ENCODE results near the gene EPS8. TPM values are rescaled to one million over a fixed set of nuclear protein-coding genes. Genes with fewer than 3 reads are reported as not detected.
A peak's percentile ranks its signal among the peaks of the same experiment; 100 is the strongest.

EPS8 gene
- total RNA-seq (2014; rRNA removed; shearing (Covaris generic); ENCODE audit: low replicate concordance): 75.6 and 133 TPM in 2 replicates

DNA sequence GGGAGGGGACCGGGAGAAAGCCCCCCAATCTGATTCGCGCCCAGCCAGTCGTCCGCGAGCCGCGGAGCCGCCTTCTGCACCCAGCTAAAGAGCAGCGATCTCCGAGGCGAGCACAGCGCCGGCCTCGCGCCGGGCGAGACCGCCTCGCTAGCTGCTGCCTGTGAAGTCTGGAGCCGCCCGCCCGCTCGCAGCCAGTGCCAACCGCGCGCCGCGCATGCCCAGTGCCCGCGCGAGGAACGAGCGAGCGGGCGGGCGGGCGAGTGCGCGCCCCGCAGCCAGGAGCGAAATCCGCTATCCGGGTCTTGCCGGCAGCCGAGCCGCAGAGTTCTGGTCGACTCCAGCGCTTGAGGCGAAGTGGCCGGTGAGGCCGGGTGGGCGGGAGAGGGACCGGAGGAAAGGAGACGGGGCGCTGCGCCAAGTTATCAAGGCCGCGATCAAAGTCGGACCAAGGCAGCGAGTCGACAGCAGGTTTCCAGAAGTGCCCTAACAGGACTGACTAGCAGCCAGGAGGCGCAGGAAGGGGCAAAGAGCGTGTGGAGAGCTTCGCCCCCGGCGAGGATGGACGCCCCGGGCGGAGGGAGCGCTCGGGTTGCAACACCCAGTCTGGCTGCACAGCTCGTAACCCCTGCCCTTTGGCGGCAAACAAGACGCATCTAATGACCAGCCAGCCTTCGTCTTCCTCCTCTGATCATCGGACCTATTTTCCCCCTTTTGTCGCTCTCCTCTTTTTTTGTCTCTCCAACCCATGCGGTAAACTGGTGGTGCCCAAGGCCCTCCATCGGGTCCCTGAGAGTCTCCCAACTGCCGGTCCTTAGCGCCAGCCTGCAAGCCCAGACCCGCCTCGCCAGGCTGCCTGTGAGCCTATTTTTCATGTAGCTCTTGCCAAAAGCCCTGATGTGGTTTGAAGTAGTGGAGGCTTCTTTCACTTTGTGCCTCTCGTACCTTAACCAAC, at the start of gene EPS8:
Gene EPS8 (minus strand): TSS at position 169 of the 952 bp plus-strand sequence. CDS start 106,437 bp downstream, outside the sequence.
- peak; percentile 92 for DNase-seq (ENCODE audit: low read depth)
- in situ Hi-C loops (cut with HindIII; ENCODE audit: low pct_unique_long_range_greater_than_20kb, low sequenced_read_pairs): no loop called here

DNA sequence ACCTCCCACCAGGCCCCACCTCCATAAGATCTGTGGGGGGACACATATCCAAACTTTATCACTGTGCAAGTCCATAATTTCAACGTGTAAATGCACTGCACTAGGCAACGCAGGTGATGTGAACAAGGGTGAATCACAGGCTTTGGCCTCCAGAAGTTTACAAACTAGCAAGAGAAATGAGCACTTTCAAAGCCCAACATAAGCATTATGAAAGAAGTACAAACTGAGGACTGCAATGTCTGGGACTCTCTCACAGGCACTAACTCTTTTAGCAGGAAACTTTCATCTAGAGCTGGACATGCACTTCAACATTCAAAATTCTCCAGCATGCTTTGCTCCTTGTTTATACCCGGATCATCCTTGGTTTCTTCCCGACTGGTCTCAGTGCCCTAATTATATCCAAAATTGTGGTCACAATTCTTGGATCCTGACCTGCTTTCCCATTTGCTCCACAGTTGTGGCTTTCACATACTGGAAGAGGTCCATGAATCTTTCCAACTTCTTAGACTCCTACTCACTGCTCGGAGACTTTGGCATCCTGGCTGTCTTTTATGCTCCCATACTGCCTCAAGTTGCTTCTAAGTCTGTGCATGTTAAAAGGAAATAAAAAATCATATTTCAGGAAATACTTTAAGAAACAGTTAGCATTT, 48.1 kb upstream of the EPS8 start:
- no peak for DNase-seq (ENCODE audit: low read depth)
- in situ Hi-C loops (cut with HindIII; ENCODE audit: low pct_unique_long_range_greater_than_20kb, low sequenced_read_pairs): no loop called here

DNA sequence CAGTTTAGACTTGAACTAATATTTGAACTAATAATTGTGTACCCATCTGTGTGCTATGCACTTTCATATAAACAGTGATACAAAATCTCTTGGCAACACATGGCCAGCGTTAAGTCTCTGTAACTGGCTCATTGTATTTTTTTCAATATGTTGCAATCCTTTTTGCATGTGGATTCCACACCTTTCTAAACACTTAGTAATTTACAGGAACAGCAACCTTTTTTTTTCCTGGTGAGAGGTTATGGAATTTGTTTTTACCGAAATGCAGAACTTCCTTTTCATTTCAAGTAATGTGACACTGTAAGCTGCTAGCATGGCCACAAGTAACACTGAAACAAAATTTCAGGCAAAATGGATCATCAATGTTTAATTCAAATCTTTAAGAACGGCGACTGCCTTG, 45.4 kb upstream of the EPS8 start:
- DNase-seq (ENCODE audit: low read depth): no peak
- in situ Hi-C loops (cut with HindIII; ENCODE audit: low pct_unique_long_range_greater_than_20kb, low sequenced_read_pairs): no loop called here

DNA sequence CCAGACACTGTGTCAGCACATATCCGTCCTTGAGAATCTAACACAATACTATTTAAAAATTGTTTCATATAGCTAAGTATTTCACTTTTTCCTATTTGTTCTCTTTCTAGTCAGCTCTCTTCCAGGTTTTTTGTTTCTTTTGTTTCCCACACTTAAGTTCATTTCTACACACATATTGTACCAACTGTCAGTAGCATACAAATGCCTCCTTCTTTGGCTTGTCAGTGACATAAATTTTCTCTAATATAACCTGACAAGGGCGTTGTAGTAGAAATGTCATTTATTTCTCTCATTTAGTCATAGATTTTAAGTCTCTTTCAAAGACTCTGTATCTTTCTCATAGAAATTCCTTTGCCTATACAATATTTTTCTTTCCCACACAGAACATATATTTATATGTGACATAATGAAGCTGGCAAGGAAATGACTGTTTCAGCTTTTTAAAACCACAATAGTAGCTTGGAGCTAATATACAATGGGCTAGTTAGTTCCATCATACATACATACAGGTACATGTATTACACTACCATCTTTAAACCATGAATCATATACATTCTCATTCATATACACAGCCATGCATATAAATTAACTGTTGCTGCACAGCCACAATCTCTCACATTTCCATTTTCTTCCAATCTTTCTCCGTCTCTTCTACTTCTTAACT, 42.3 kb upstream of the EPS8 start:
- no peak for DNase-seq (ENCODE audit: low read depth)
- in situ Hi-C loops (cut with HindIII; ENCODE audit: low pct_unique_long_range_greater_than_20kb, low sequenced_read_pairs): no loop called here

DNA sequence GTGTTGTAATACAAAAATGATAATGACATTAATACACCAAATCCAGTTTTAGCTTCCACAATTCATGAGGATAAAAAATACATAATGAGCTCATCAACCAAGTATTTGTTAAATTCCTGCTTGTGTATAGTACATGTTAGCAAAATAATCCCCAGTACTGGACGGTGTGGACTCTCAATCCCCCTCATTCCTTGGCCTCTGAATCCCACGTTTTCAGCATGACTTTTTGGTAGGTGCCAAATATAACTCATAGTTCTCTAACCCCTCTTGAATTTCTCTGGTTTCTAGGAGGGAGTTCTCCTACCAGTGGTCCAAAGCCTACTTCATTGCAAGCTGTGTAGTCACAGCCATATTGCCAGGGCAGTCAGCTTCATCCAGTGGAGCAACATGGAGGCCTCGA, 41.4 kb upstream of the EPS8 start:
- in situ Hi-C loops (cut with HindIII; ENCODE audit: low pct_unique_long_range_greater_than_20kb, low sequenced_read_pairs): no loop called here
- no peak for DNase-seq (ENCODE audit: low read depth)

DNA sequence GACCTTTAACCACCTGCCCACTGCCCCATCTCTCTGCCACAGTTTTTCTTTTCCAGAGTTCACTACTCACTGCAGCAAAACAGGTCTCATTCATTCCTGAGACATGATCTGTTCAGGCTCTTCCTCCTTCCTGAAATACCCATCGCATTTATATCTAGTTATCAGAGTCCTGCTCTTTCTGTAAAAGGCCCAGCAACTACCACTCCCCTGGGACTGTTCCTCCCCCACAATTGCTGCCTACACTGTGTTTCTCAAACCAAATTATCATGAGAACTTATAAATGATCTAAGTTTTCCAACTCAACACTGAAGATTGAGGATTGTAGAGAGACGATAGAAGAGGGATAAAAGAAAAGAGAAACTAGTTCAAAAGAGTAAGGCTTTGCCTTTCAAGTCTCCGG, 40.8 kb upstream of the EPS8 start:
- DNase-seq (ENCODE audit: low read depth): no peak
- in situ Hi-C loops (cut with HindIII; ENCODE audit: low pct_unique_long_range_greater_than_20kb, low sequenced_read_pairs): no loop called here

DNA sequence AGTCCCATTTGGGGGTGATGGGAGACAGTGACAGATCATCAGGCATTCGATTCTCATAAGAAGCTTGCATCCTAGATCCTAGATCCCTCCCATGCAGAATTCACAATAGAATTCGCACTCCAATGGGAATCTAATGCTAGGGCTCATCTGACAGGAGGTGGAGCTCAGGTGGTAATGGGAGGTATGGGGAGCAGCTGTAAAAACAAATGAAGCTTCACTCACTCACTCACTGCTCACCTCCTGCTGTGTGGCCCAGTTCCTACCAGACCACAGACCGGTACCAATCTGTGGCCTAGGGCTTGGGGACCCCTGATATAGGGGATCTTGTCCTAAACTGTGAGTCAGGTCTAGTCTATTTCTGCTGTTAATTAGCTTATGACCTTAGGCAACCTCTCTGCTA, 40.1 kb upstream of the EPS8 start:
- in situ Hi-C loops (cut with HindIII; ENCODE audit: low pct_unique_long_range_greater_than_20kb, low sequenced_read_pairs): no loop called here
- no peak for DNase-seq (ENCODE audit: low read depth)

DNA sequence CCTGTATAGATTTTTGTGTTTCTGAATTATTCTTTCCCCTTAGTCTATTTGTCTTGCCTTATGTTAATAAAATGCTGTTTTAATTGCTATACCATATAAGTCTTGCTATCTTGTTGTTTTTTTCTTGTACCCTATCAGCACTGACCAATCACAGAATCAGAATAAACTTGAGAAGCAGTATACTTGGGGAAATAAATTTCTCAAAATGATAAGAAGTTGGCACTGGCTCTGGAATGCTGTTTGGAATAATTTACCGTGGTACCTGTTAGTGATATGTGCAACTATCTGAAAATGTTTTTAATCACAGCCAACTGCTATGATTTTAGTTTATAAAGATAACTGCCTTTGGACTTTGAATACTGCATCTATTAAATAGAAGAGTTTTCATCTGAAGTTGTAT, 37.9 kb upstream of the EPS8 start:
- in situ Hi-C loops (cut with HindIII; ENCODE audit: low pct_unique_long_range_greater_than_20kb, low sequenced_read_pairs): no loop called here
- DNase-seq (ENCODE audit: low read depth): no peak

DNA sequence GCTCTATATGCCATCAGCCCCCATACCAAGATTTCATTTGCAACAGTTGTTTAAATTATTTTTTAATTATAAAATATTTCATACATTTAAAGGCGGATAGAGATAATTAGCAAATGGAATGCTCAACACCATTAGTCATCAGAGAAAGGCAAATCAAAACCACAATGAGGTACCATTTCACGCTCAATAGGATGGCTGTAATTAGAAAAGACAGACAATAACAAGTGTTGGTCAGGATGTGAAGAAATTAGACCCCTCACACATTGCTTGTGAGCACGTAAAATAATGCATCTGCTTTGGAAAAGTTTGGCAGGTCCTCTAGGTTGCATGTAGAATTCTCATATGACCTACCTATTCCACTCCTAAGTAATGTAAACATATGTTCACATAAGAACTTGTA, 35.3 kb upstream of the EPS8 start:
- DNase-seq (ENCODE audit: low read depth): no peak
- in situ Hi-C loops (cut with HindIII; ENCODE audit: low pct_unique_long_range_greater_than_20kb, low sequenced_read_pairs): no loop called here

DNA sequence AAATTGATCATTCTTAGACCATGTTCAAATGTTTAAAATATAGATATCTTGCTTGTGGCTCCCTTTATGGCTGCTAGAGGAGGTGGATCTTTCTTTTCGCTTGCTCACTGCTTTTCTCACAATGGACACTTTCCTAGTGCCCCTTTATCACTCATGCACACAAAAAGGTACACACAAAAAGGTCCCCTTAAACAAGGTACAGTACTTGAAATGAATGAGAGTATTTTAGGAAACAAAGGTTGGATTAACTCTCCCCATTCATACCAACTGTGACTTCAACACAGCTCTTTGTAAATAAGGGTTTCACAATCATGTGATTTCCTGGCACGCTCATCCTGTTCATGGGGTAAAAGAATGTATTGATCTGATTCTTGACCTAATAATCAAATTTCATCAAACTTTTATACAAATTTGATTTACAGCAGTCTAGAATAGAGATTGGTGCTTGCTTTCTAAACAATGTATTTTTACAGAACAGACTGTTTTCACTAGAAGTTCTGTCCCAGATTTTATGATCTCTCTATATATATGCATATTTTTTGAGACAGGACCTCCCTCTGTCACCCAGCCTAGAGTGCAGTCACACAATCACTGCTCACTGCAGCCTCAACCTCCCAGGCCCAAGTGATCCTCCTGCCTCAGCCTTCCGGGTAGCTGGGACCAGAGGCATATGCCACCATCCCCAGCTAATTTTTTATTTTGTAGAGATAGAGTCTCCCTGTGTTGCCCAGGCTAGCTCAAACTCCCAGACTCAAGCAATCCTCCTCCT, 34.4 kb upstream of the EPS8 start:
- no peak for DNase-seq (ENCODE audit: low read depth)
- in situ Hi-C loops (cut with HindIII; ENCODE audit: low pct_unique_long_range_greater_than_20kb, low sequenced_read_pairs): no loop called here

DNA sequence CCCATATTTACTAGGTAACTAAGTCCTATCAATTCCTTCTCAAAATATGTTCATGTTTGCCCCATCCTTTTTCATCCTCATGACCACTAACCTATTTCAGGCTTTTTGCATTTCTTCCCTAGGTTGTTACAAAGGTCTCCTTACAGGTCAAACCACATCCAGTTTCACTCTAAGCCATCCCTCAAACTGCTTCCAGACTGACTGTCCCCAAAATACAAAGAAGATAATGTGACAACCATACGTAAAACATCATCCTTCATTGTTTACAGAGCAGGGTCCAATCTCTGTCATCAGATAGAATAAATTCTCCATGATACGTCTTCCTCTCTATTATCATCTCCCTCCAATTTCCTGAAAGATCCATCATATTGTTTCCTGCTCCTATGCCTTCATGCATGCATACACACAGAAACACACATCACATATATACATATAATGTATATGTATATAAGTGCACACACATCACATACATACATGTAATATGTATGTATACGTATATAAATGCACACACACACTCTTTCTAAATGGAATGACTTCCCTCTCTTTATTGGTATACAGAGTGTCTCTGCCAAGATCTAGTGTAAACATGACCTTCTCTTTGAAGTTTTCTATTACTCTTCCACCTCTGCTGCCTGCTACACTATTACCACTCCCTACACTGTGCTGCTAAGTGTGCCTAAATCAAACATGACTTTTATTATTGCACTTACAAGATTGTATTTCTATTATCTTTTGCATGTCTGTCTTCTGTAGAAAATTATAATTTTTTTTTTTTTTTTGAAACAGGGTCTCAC, 30.7 kb upstream of the EPS8 start:
- in situ Hi-C loops (cut with HindIII; ENCODE audit: low pct_unique_long_range_greater_than_20kb, low sequenced_read_pairs): no loop called here
- DNase-seq (ENCODE audit: low read depth): no peak

DNA sequence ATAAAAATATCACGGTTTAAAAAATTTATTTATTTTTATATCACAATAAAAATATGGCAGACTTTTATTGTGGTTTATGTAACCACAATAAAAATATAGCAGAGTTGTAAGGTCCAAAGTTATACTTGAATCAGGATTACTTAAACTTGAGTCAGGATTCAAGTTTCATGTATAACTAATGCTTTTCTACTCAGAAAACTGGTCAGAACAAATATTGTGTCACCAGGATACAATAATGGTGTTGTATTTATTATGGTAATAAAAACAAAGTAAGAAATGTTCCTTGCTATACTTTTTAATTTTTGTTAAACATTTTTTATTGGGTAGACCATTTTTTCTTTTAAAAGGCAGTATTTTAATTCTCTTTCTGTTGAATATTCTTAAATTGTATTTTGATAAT, 29.2 kb upstream of the EPS8 start:
- in situ Hi-C loops (cut with HindIII; ENCODE audit: low pct_unique_long_range_greater_than_20kb, low sequenced_read_pairs): no loop called here
- DNase-seq (ENCODE audit: low read depth): no peak

DNA sequence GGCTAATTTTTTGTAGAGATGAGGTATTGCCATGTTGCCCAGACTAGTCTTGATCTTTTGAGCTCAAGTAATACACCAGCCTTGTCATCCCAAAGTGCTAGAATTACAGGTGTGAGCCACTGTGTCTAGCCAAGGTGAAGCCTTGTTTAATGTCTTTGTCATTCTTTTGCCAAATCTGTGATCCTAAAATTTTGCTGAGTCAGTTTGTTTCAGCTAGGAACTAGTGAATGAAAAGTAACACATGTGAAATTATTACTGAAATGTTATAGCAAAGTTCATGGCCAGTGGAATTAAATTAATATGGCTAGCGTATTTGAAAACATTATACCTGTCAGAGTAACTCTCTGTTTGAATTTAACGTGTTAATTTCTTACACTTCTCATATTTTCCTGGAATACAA, 26.5 kb upstream of the EPS8 start:
- DNase-seq (ENCODE audit: low read depth): no peak
- in situ Hi-C loops (cut with HindIII; ENCODE audit: low pct_unique_long_range_greater_than_20kb, low sequenced_read_pairs): no loop called here

DNA sequence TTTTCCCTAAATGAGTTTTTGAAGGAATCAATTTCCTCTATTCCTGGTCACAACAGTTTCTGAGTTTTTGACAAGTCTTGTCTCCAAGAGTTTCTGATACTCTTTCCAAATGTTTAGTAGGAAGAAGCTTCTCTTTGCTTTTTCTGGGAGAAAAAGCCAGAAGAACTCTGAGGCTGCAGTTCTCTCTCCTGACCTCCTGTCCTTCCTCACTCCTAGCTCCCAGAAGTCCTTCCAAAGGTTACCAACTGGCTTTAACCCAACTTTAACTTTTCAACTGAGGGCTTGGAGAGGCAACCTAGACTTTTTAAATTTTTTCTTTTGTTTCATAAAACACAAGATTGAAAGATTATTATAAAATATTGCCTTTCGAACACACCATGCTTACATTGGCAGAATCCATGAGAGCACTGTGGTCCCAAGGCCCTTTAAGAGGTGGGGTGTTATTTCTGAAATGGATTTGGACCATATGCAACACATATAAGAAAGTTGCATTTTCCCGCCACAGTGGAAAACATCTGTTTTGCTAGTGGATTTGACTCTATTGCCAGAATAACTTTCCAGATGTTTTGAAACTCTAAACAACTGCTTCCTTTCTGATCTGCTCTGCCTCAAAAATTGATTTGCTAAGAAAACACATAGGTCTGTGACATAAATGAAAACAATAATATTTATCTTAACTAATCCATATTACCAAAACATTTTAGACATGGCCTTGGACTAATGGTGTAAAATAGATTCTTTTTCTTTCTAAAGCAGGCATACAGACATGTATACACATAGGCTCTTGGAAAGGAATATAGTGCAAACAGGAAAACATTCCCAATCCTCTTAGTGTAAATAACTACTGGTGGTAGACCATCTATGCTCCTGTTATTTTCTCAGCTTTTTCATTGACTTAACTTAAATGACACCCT, 22.3 kb upstream of the EPS8 start:
- DNase-seq (ENCODE audit: low read depth): no peak
- in situ Hi-C loops (cut with HindIII; ENCODE audit: low pct_unique_long_range_greater_than_20kb, low sequenced_read_pairs): no loop called here

DNA sequence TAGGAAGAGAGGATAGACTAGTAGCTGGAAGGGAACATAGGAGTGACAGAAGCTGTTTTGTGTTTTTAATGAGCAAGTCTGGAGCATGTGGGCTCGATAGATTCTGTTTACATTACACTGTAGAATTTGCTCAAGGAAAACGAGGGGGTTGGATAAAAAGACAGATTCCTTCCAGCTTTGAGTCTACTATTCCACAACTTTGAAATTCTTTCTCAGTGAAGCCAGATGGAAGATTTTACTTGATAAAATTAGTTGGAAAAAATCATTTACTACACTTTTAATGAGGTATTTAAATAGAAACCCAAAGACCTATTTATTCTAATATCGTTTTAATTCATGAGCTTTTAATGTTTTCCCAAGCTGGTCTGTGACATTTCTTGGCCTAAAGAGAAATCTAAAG, 19.5 kb upstream of the EPS8 start:
- in situ Hi-C loops (cut with HindIII; ENCODE audit: low pct_unique_long_range_greater_than_20kb, low sequenced_read_pairs): no loop called here
- DNase-seq (ENCODE audit: low read depth): no peak

DNA sequence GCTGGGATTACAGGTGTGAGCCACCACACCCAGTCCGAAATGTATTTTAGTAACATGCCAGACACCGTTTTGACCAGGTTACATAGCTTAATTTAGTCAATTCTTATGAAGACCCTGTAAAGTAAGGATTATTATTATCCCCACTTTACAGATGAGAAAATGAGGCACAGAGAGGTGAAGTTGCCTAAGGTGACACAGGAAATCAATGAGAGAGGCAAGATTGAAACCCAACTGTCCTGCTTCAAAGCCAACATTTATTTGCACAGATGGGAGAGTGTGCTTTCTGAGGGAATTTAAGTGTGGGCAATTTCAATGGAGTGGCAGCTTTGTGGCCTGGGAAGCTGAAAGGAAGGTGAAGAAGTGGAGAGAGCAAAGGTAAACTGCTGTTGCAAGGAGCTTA, 19.1 kb upstream of the EPS8 start:
- in situ Hi-C loops (cut with HindIII; ENCODE audit: low pct_unique_long_range_greater_than_20kb, low sequenced_read_pairs): no loop called here
- no peak for DNase-seq (ENCODE audit: low read depth)

DNA sequence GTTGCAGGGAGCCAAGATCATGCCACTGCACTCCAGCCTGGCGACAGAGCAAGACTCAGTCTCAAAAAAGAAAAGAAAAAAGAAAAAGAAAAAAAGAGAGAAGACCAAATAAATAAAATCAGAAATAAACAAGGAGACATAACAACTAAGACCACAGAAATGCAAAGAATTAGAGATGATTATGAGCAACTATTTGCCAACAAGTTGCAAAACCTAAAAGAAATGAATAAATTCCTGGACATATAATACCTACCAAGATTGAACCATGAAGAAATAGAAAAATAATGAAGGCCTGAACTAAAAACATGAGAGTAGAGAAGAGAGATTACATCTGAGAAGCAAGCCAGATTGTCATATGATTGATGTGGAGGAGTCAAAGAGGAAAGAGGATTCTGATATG, 17.6 kb upstream of the EPS8 start:
- no peak for DNase-seq (ENCODE audit: low read depth)
- in situ Hi-C loops (cut with HindIII; ENCODE audit: low pct_unique_long_range_greater_than_20kb, low sequenced_read_pairs): no loop called here

Data from Caki2 (cell line).